ENCODE data around the gene PROSER3.

DNA sequence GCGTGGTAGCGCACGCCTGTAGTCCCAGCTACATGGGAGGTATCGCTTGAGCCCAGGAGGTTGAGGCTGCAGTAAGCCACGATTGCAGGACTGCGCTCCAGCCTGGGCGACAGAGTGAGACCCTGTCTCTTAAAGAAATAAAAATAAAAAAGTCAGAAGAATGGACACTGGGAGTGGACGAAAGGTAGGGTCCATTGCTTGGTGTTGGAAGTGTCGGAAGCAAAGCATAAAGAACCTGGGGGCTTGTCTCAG is 17.0 kb downstream of the PROSER3 start:
- TF ChIP-seq CTCF (IDR thresholded peaks at IDR 0.05) (no peak), POLR2A (IDR thresholded peaks at IDR 0.05) (no peak)
